ENCODE results near the gene MAN1C1.

GRCh38 chr1:25645637-25646400 lies 29.2 kb downstream of the MAN1C1 start:
- TF ChIP-seq POLR2A (IDR thresholded peaks at IDR 0.05), result no peak
- no peak for TF ChIP-seq CTCF (IDR thresholded peaks at IDR 0.05)
